GM21390 (cell line): ENCODE results near the gene DNAJB2.
"Not testable (repeated sequence)": the region's sequence is repeated elsewhere in the genome, so short reads cannot be mapped to it uniquely, and the experiment has no call there.

Experiments used
- ATAC-seq: cut with Tn5 transposase; IDR thresholded peaks from one replicate; pipeline ENCODE4 v1.9.1; 2021; ENCODE audit not compliant: unreplicated experiment

DNAJB2 gene

DNA sequence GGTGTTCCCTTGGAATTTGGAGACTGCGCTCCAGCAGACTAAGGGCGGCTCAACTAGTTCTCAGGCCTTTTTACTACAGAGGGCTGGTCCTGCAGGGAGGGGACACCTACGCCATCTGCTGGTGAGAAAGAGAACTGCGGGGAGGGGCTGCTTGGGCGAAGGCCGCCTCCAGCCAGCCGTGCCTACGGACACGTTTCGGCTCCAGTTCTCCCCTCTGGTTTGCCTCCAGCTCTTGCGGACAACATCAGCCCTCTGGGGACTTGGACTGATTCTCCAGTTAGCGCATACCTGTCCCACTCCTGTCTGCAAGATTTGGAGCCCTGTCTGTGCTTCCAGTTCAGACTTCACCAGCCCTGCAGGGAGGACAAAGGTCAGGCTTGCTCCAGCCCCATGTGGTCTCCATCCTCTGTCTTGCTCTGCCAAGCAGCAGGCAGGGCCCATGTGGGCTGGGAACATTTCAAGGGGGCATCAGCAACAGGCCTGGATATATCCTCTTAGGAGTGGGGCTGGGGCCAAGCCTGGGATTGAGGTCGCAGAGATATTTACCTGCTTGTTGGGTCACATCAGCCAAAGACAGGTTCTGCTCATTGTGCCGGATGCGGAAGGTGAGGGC is 19.7 kb downstream of the DNAJB2 start:
- ATAC-seq = peak; percentile 46

DNA sequence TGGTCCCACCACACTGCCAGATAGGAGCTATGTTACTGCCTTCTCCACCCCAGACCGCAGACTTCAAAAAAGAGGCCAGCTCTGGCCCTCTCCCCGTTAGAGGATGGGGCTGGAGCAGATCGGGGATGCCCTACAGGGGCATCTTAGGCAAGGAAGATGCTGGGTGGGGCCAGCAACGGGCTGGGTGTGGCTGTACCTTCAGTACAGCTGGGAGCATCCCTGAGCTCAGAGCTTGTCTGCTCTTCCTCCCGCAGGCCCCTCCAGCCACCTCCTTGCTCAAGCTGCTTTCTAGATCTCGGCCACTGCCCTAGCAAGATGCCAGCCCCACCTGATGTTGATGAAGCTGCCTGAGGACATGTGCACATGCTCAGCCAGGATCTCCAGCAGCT is 20.2 kb downstream of the DNAJB2 start:
- no peak for ATAC-seq

DNA sequence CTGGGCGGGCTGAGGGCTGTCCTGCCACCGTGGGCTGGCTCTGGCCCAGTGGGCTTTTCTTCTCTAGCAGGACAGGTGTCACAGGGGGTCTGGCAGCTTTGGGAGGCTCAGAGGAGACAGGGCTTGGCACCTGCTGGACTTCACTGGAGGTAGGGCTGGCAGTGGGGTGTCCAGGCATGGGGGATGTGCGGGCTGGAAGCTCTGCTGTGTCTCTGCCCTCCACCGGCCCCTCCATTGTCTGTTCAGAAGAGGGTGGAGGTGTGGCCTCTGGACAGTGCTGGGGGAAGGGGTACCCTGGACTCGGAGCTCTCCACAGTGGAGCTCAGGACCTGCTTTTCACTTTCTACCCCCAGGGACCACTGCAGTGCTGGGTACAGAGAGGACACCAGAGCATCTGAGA is 20.9 kb downstream of the DNAJB2 start:
- no peak for ATAC-seq

DNA sequence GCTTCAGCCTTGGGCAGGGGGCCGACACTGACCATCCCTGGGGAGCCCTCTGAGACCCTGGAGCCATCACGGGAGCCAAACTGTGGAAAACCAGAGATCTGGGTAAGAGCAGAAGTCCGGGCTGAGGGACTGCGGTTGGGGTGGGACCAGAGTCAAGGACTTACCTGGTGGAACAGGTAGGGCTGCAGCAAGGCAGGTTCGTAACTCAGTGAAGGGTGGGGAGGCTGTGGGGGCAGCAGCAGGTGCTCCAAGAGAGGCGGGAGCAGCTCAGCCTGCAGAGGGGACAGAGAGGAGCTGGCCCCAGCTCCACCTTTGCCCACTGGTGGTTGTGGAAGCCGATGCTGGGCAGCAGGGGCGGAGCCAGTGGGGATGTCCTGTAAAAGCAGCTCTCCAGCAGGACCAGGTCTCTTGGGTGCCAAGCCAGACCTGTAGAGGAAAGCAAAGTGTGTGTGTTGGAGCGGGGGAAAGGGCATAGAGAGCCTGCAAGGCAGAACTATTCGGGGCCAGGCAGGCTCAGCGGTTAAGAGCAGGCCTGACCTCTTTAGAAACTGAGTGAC is 23.3 kb downstream of the DNAJB2 start:
- no peak for ATAC-seq

DNA sequence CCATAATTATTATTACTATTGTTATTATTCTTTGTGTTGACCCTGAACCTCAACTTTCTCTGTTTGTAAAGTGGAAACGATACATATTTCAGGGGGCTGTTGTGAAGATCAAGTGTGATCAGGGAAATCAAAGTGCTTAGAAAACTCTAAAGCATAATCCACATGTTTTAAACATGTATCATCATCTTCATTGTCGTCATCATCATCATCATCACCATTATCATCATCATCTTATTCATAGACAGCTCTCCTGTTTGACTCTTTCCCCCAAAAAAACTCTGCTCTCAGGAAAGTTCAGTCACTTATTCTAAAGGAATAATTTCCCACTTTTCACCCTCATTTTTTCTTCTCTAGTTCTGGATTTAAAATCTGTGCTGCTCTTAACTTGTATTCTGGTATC is 25.1 kb downstream of the DNAJB2 start:
- ATAC-seq = no peak

DNA sequence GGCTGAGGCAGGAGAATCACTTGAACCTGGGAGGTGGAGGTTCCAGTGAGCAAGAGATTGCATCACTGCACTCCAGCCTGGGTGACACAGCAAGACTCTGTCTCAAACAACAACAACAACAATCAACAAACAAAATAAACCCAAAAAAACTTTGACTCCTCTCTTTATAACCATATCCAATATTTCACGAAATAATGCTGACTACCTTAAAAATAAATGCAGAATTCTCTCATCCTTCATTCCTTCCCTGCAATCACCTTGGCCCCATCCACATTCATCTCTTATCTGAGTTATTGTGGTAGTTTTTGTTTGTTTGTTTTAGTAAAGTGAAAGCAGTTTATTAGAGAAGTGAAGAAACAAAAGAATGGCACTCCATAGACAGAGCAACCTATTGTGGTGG is 26.9 kb downstream of the DNAJB2 start:
- no peak for ATAC-seq

DNA sequence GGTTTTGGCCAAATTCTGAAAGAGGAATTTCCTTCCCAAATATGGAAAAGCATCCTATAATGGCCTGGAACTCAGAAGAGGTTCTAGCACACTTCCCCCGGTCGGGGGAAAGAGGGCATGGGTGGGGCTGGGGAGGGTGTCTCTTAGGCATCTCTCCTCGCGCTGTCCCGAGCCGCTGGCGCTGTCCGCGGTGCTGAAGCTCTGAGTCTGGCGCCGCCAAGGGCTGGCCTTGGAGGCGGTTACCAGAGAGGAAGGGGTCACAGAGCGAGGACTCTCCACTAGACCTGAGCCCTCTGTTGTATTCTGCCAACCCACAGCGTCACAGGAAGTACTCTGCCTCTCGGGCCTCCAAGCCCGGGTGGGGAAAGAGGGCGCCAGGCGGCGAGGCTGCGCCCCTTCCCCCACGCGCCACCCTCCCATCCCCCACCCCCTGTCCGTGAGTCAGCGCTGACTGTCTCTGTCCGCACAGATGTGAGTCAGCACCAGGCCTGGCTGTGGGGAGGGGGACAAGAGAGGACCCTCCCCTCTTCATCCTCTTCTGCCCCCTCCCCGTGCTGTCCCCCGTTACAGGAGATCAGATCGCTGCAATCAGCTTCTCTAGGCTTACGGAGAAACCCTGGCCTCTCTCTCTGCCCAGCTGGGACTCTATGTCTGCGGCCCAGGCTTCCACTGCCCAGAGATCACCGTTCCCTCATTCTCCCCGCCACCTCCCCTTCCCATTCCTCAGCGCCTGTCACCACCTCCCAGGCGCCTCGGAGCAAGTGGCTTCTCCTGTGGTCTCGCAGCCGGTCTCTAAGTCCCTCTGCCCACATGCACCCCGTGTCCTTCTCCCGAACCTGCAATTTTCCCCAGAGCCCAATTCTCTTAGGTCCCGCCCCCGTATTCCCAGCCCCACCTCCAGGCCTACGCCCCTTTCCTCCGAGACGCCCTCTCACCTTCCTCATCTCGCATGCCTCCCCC is 29.3 kb downstream of the DNAJB2 start:
- ATAC-seq = no peak

DNA sequence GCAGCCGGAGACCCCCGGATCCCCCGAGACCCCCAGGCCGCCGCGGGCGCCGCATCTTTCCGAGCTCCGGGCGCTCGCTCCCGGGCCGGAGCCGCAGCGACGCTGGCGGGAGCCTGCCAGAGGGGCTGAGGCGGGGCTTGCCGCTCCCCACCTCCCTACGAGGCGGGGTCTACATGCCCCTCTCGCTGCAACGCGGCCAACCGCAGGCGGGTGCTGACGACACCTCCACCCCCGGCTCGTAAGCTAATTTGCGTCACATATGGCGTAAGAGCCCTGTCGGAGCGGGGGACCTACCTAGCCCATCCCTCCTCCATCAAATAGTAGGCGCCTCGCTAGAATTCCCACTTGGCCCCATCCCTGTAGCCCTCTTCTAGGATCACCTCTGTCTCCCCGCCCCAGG is 30.1 kb downstream of the DNAJB2 start, which contains the start of gene PTPRN:
TSS of gene PTPRN (minus strand) at position 124 of the 400 bp plus-strand sequence. CDS start at position 55, 69 bp downstream.
- ATAC-seq = no peak

DNA sequence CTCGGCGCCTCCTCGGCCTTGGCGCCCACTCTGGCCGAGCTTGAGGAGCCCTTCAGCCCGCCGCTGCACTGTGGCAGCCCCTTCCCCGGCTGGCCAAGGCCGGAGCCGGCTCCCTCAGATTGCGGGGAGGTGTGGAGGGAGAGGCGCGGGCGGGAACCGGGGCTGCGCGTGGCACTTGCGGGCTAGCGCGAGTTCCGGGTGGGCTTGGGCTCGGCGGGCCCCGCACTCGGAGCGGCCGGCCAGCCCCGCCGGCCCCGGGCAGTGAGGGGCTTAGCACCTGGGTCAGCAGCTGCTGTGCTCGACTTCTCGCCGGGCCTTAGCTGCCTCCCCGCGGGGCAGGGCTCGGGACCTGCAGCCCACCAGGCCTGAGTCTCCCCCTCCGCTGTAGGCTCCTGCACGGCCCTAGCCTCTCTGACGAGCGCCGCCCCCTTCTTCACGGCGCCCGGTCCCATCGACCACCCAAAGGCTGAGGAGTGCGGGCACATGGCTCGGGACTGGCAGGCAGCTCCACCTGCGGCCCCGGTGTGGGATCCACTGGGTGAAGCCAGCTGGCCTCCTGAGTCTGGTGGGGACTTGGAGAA is 33.6 kb downstream of the DNAJB2 start:
- not testable (repeated sequence) for ATAC-seq

DNA sequence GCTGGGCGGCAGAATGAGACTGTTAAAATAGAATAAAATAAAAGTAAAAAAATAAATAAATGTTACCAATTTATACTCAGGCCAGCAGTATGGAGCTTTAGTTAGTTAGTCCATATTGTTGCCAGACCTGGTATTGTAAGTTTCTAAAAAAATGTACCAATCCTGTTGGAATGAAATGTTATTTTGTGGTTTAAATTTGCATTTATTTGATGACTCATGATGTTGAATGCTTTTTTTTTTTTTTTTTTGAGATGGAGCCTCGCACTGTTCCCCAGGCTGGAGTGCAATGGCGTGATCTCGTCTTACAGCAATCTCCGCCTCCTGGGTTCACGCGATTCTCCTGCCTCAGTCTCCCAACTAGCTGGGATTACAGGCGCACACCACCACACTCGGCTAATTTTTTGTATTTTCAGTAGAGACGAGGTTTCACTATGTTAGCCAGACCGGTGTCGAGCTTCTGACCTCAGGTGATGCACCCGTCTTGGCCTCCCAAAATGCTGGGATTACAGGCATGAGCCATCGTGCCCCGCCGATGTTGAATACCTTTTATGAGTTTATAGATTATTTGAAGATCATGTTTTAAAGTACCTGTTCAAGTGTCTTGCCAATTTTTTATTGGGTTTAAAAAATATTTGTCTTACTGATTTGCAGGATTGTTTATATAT is 35.8 kb downstream of the DNAJB2 start:
- ATAC-seq = no peak

DNA sequence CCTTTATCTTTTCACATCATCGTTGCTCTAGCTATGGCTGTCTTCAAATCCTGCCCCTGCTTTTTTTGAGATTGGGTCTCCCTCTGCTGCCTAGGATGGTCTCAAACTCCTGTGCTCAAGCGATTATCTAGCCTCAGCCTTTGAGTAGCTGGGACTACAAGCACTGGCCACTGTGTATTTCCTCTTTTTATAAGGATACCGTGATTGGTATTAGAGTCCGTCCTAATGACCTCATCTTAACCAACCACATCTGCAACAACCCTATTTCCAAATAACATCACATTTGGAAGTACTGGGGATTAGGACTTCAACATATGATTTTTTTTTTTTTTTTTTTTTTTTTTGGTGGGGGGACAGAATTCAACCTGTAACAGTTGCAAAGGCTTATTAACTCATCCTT is 44.3 kb downstream of the DNAJB2 start:
- ATAC-seq = no peak

DNA sequence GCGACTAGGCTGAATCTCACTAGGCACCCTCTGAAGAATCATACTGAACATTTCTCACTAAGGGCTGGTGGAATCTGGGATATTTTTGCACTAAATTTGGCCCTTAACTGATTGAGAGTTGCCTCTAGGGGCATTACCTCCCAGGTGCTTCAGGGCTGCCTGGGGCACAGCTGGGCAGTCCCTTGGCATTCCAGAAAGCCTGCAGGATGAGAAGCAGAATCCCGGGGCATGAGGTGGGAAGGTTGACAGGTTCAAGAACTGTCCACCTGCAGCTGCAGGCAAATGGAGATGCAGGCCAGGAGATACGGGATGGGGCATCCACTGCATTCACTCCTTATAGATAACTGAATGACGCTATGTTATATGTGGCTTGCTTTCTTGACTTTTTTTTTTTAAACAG is 46.0 kb downstream of the DNAJB2 start:
- no peak for ATAC-seq

DNA sequence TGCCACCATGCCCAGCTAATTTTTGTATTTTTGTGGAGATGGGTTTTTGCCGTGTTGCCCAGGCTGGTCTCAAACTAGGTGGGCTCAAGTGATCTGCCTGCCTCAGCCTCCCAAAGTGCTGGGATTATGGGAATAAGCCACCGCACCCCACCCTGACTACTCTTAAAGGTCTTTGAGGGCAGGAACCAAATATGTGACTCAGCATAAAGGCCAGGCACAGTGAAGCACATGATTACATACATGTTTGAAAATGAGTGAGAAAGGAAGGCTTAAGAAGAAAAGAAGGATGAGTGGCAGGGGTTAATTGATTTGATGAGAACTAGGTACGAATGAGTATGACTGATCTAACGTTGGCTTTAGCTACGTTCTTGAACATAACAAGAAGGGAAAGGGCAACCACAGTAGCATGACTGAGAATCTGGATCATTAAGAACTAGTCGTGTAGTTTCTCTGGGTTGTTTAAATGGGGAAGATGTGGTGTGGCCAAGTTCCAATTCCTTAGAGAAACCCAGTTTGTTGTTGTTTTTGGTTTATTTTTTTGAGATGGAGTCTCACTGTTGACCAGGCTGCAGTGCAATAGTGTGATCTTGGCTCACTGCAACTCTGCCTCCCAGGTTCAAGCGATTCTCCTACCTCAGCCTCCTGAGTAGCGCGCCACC is 46.6 kb downstream of the DNAJB2 start:
- ATAC-seq = no peak

DNA sequence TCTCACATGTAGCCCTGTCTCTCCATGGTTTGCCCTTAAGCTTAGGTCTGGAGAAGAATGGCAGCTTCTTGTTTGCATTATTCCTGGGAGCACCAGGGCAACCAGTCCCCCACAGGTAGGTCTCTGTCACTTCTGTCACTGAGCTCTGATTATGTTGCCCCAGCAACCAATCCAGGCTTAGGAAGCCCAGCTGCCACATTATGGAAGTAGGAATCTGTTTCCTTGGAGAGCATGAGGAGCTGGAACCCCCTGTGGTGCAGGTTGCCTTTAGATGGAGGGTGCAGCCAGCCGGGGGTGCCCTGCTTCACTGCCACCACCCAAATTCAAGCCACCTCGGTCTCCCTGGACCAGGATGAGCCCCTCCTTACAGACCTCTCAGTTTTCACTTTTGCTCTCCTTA is 48.6 kb downstream of the DNAJB2 start:
- no peak for ATAC-seq

DNA sequence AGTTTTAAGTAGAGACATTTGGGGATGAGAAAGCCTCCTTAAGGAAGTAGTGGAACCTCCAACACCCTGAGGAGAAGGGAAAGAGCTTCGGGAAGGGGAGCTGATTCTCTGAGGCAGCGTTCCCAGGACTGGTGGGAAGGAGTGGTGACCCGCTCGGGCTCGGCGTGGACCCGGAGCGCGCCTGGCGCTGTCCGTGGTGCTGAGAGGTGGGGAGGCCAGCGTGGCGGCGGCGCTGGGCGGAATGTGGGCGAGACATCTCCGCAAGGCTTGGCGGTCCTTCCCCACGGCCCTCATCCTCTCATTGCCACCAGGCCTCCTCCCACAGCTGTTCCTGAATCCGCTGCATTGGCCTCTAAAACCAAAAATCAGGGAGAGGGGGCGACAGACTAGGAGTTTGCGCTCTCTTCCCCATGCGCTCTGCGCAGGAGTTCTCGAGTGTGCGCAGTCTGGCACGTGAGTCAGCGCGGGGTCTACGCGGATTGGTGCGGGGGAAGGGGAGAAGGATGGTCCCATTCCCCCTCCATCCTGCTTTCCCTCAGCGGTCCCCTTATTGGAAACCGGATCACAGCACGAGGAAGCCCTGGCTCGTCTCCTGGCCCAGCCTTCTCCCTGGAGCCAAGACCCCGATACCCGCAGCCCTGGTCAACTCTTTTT is 52.5 kb downstream of the DNAJB2 start:
- ATAC-seq = no peak

DNA sequence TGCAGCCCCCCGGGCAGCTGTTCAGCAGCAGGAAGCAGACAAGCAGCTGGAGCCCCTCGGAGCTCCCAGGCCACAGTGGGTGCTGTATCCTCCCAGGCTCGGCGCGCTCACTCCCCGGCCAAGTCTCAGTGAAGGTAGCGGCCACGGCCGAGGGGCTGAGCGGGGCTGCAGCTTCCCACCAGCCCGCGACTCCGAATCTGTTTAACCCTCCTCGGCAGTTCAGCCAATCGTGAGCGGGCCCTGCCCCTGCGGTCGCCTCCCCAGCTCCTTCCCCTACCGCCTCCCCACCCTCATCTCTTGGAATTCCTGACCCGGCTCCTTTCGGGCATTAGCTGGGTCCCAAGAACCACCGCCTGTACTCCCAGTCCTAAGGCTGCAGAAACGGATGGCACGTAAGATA is 53.4 kb downstream of the DNAJB2 start, which contains the start of gene RESP18:
TSS of gene RESP18 (minus strand) at position 203 of the 400 bp plus-strand sequence.
- no peak for ATAC-seq

DNA sequence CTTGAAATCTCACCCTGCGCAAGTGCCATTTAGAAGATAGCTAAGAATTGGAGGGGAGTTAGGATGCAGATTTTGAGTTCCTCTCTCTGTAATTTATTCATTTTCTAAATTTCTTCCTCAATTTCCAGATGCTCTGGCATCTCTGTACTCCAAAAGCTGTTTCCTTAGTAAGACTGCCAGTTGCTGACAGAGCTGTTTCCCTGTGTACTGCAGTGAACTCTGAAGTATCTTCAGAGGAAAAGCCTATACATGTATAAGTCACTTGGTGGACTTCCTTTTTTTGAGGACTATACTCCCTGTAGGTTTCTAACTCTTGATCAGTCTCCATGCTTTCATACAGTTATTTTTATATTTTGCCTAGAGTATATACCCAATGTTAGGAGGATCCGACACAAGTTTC is 54.9 kb downstream of the DNAJB2 start:
- no peak for ATAC-seq

DNA sequence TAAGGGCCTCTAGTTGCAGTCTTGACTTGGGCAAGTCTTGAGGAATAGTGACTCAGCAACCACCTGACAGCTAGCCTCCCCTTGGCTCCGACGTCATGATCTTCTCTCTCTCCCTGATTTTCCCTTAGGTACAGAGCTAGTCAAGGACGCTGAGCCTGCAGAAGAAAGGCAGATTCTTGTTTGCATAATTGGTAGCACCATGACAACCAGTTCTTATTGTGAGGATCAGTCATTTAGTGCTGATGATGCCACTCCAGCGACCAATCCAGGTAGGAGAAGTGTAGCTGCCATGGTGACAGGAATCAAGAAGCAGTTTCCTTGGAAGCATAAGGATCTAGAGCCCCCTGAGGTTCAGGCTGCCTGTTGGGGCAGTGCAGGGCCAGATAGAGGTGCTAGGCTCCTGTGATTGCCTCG is 56.2 kb downstream of the DNAJB2 start:
- no peak for ATAC-seq
